H1 (cell line): ENCODE data around the gene TGFBR2. TPM values are rescaled to one million over a fixed set of nuclear protein-coding genes. Genes with fewer than 3 reads are reported as not detected.

Experiments
- CTCF ChIA-PET: fragments of 300-600 bp; sonication (Branson Sonifier 250); formaldehyde crosslinking; loops from one replicate; lab custom pipeline; 2021; ENCODE audit not compliant: partially characterized antibody; lab: Charles Lee
- POLR2A ChIA-PET: fragments of 300-600 bp; sonication (Branson Sonifier 250); formaldehyde crosslinking; loops from one replicate; lab custom pipeline; 2021; ENCODE audit warnings: inconsistent platforms; ENCODE audit not compliant: partially characterized antibody; lab: Charles Lee
- DNase-seq, 2 experiments: peaks; one replicate each; pipeline versions ENCODE4 v3.0.0 to v3.0.0-alpha.2; 2010 to 2022; ENCODE audit warnings: low spot score in 2 of 2, low read depth in 1 of 2, mixed read lengths in 1 of 2
- FAIRE-seq: peaks from 2 replicates; lab custom pipeline; 2011; peaks lifted over from hg19 to GRCh38; lab: Jason Lieb, UNC
- H2AFZ ChIP-seq: 2 replicates; pipeline ENCODE4 v1.8.1; 2012; ENCODE audit warnings: low read length, inconsistent platforms
- H2AK5ac ChIP-seq: 2 replicates; pipeline ENCODE4 v1.6.1; 2013; ENCODE audit warnings: low read depth, low read length
- H2BK120ac ChIP-seq: replicated peaks from 2 replicates; pipeline ENCODE3; 2013; ENCODE audit warnings: low read depth, low read length, inconsistent platforms
- H2BK12ac ChIP-seq: 2 replicates; pipeline ENCODE4 v1.6.1; 2013; ENCODE audit warnings: low read depth, low read length
- H2BK15ac ChIP-seq: 2 replicates; pipeline ENCODE4 v1.6.1; 2013; ENCODE audit warnings: low read length
- H2BK20ac ChIP-seq: 2 replicates; pipeline ENCODE4 v1.6.1; 2013; ENCODE audit warnings: low read length
- H2BK5ac ChIP-seq: 2 replicates; pipeline ENCODE4 v1.6.1; 2013; ENCODE audit warnings: low read depth, low read length
- H3K14ac ChIP-seq: 2 replicates; pipeline ENCODE4 v1.6.1; 2013; ENCODE audit warnings: inconsistent platforms; ENCODE audit not compliant: insufficient read length
- H3K18ac ChIP-seq: 2 replicates; pipeline ENCODE4 v1.6.1; 2013; ENCODE audit warnings: low read length; ENCODE audit errors: extremely low read depth
- H3K23ac ChIP-seq: 2 replicates; pipeline ENCODE4 v1.6.1; 2013; ENCODE audit warnings: inconsistent platforms; ENCODE audit not compliant: insufficient read length
- H3K23me2 ChIP-seq: 2 replicates; pipeline ENCODE4 v1.6.1; 2013; ENCODE audit warnings: low read depth, low read length
- H3K27ac ChIP-seq: 2 replicates; pipeline ENCODE4 v1.6.1; 2011; ENCODE audit warnings: low read depth, low read length, inconsistent platforms
- H3K27me3 ChIP-seq, 4 experiments: replicated peaks in 1 of 4; 1 replicate in 1 of 4; 2 replicates in 3 of 4; pipeline versions ENCODE4 v1.6.1 to v1.8.1; 2011 to 2013; ENCODE audit warnings: low read length in 3 of 4, mild to moderate bottlenecking in 3 of 4, inconsistent platforms in 2 of 4, mixed read lengths in 2 of 4, moderate library complexity in 1 of 4; ENCODE audit not compliant: control insufficient read depth in 3 of 4, insufficient read depth in 3 of 4; ENCODE audit errors: extremely low read depth in 1 of 4
- H3K36me3 ChIP-seq, 4 experiments: 2 replicates each; pipeline versions ENCODE4 v1.6.1 to v1.8.1; 2011 to 2013; ENCODE audit warnings: mild to moderate bottlenecking in 4 of 4, low read length in 3 of 4, moderate library complexity in 2 of 4, control low read depth in 1 of 4, inconsistent platforms in 1 of 4; ENCODE audit not compliant: insufficient read depth in 4 of 4, control insufficient read depth in 2 of 4
- H3K4ac ChIP-seq: replicated peaks from 2 replicates; pipeline ENCODE3; 2013; ENCODE audit warnings: low read length, low read depth, mixed read lengths, inconsistent platforms; ENCODE audit not compliant: insufficient read length
- H3K4me1 ChIP-seq, 4 experiments: replicated peaks in 1 of 4; 1 replicate in 1 of 4; 2 replicates in 3 of 4; pipeline versions ENCODE4 v1.6.1 to v1.8.1; 2011 to 2013; ENCODE audit warnings: low read length in 3 of 4, inconsistent platforms in 2 of 4, mixed read lengths in 1 of 4; ENCODE audit not compliant: insufficient read depth in 4 of 4, control insufficient read depth in 3 of 4
- H3K4me2 ChIP-seq, 2 experiments: 2 replicates each; pipeline versions ENCODE4 v1.6.1 to v1.8.1; 2011 to 2013; ENCODE audit warnings: low read depth in 2 of 2, low read length in 2 of 2, control low read depth in 1 of 2, inconsistent platforms in 1 of 2, mild to moderate bottlenecking in 1 of 2; ENCODE audit not compliant: insufficient read depth in 1 of 2
- H3K4me3 ChIP-seq, 4 experiments: fragments of 200-600, 300-600 bp in 1 of 4; sonication (generic), shearing (Covaris generic), sonication (Bioruptor Twin) in 1 of 4; 2 replicates each; pipeline versions ENCODE4 v1.5.1 to v1.8.1; 2011 to 2016; ENCODE audit warnings: low read length in 4 of 4, low read depth in 3 of 4, control low read depth in 2 of 4, inconsistent platforms in 2 of 4, mild to moderate bottlenecking in 2 of 4, mixed read lengths in 1 of 4, moderate library complexity in 1 of 4; ENCODE audit not compliant: insufficient read depth in 2 of 4; ENCODE audit errors: extremely low read depth in 1 of 4
- H3K56ac ChIP-seq: replicated peaks from 2 replicates; pipeline ENCODE3; 2013; ENCODE audit warnings: low read depth, mild to moderate bottlenecking, mixed read lengths, low read length, inconsistent platforms; ENCODE audit not compliant: insufficient read length
- H3K79me1 ChIP-seq: 2 replicates; pipeline ENCODE4 v1.6.1; 2013; ENCODE audit warnings: low read depth, low read length, control low read depth
- H3K79me2 ChIP-seq, 2 experiments: 2 replicates each; pipeline versions ENCODE4 v1.6.1 to v1.8.1; 2012 to 2013; ENCODE audit warnings: low read length in 2 of 2, mild to moderate bottlenecking in 2 of 2, inconsistent platforms in 1 of 2; ENCODE audit not compliant: insufficient read depth in 2 of 2, control insufficient read depth in 1 of 2
- H3K9ac ChIP-seq, 4 experiments: replicated peaks in 1 of 4; 1 replicate in 1 of 4; 2 replicates in 3 of 4; pipeline versions ENCODE4 v1.6.1 to v1.8.1; 2011 to 2013; ENCODE audit warnings: low read depth in 3 of 4, low read length in 3 of 4, control low read depth in 2 of 4, mild to moderate bottlenecking in 2 of 4, moderate library complexity in 2 of 4, inconsistent platforms in 1 of 4; ENCODE audit errors: extremely low read depth in 1 of 4
- H3K9me3 ChIP-seq, 2 experiments: 2 replicates each; pipeline versions ENCODE4 v1.6.1 to v1.8.1; 2012 to 2013; ENCODE audit warnings: mild to moderate bottlenecking in 2 of 2, moderate library complexity in 2 of 2, control low read depth in 1 of 2, inconsistent platforms in 1 of 2, low read depth in 1 of 2, low read length in 1 of 2, mixed read lengths in 1 of 2; ENCODE audit not compliant: insufficient read depth in 2 of 2
- H4K20me1 ChIP-seq, 2 experiments: replicated peaks in 1 of 2; 2 replicates each; pipeline versions ENCODE3 to v1.8.1; 2011 to 2013; ENCODE audit warnings: inconsistent platforms in 2 of 2, low read length in 2 of 2, mild to moderate bottlenecking in 1 of 2; ENCODE audit not compliant: insufficient read depth in 2 of 2, control insufficient read depth in 1 of 2
- H4K5ac ChIP-seq: 2 replicates; pipeline ENCODE4 v1.6.1; 2013; ENCODE audit warnings: low read length, low read depth, mixed read lengths, inconsistent platforms; ENCODE audit not compliant: insufficient read length
- H4K8ac ChIP-seq: 2 replicates; pipeline ENCODE4 v1.8.0; 2013; ENCODE audit warnings: mild to moderate bottlenecking, moderate library complexity, low read length, inconsistent platforms; ENCODE audit not compliant: insufficient read depth; ENCODE audit errors: extremely low read depth
- H4K91ac ChIP-seq: replicated peaks from 2 replicates; pipeline ENCODE3; 2013; ENCODE audit warnings: low read length, mixed read lengths, inconsistent platforms; ENCODE audit not compliant: insufficient read length
- ASH2L ChIP-seq: fragments of 200-600, 300-600 bp; sonication (generic); IDR thresholded peaks from one replicate; pipeline ENCODE4 v1.7.1; 2017; ENCODE audit warnings: low read length
- BCL11A ChIP-seq, 2 experiments: IDR thresholded peaks; one replicate each; pipeline ENCODE4 v1.6.1; 2011; ENCODE audit warnings: low read depth in 2 of 2, low read length in 2 of 2, mild to moderate bottlenecking in 2 of 2
- POU5F1 ChIP-seq: IDR thresholded peaks from 2 replicates; pipeline ENCODE4 v1.6.1; 2011; ENCODE audit warnings: low read depth, mild to moderate bottlenecking, low read length, moderate library complexity
- RBBP5 ChIP-seq: IDR thresholded peaks from 2 replicates; pipeline ENCODE4 v1.7.1; 2012; ENCODE audit warnings: low read depth, mild to moderate bottlenecking, inconsistent platforms, low read length, moderate library complexity, borderline replicate concordance
- TAF7 ChIP-seq: optimal IDR thresholded peaks from 2 replicates; pipeline ENCODE3; 2011; ENCODE audit warnings: low read depth, mild to moderate bottlenecking, inconsistent platforms, low read length, moderate library complexity, borderline replicate concordance
- WGBS, 2 experiments: shearing (Covaris generic) in 1 of 2; methylation state at CpG; one replicate each; pipeline versions ENCODE4 v1.1.6 to v1.1.7; 2013 to 2015; ENCODE audit warnings: low lambda C conversion rate in 2 of 2, mixed read lengths in 2 of 2, inconsistent platforms in 1 of 2, low coverage in 1 of 2, missing lambda C conversion rate in 1 of 2; ENCODE audit not compliant: insufficient replicate concordance in 2 of 2, insufficient coverage in 1 of 2, insufficient read length in 1 of 2; ENCODE audit errors: extremely low coverage in 1 of 2, missing lambda C conversion rate in 1 of 2; 5-methylcytosine and 5-hydroxymethylcytosine counted together
- polyA plus RNA-seq, 7 experiments: library from polyadenylated mRNA; depleted of rRNA in 3 of 7; stranded (reverse) in 5 of 7; unstranded in 2 of 7; fragments of >200 nt in 5 of 7; fragments of 200-250 nt in 2 of 7; gene quantifications; 1 replicate in 5 of 7; 2 replicates in 1 of 7; 4 replicates in 1 of 7; pipeline versions ENCODE4 v1.2.1 to v1.2.3, GENCODE V29; 2011 to 2013; ENCODE audit warnings: missing spikeins in 2 of 7, mixed read lengths in 2 of 7
- total RNA-seq: library from RNA; stranded (reverse); fragmentation: NEBNext Ultra II Directional; extraction: Animal tissue kit (Norgen Biotek cat#: 25700); gene quantifications from 2 replicates; pipeline ENCODE4 v1.2.1, GENCODE V29; 2021

The TGFBR2 gene
- total and polyA plus RNA-seq, 2 of the 8 experiments (the other 6 are each of a cell fraction or from before 2014, with no cell fraction given) = 4.2 to 7.4 TPM

DNA sequence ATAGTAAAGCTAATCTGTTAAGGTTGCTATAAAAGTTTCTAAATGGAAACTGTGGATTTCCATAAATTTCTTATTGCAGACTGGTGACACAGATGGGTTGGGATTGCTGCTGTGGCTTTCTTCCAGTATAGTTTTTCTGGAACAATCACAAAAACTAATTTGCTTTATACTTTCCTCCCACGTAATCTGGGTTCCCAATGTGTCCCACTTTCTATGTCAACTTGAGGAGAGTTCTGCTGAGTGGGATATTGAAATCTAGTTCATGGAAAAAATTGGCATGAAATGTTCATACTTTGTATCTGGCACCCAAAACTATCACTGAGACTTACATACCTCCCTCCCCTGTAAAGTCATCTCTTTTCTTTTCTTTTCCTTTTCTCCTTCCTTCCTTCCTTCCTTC is 126.8 kb downstream of the TGFBR2 start:
- ChIA-PET POLR2A (interaction anchor here (0.7 kb wide), 1 partner anchor 393 kb away, joined by 3 read pairs; no protein-coding TSS in a partner anchor), CTCF (interaction anchor here (0.7 to 1.6 kb wide), 4 partner anchors 13 to 542 kb away, joined by 3 to 5 read pairs (median 4); no protein-coding TSS in a partner anchor)
- Histone ChIP-seq H4K20me1 (no peaks in the 10 kb centered on the region), H3K27me3 (peaks cover 0 to under 1% (median 0%) of the 10 kb centered on the region in 4 experiments; a peak in 1 of 7 replicates), H3K4me1 (no peaks in the 10 kb centered on the region), H3K23ac (no peak overlapping the region), H3K27ac (no peak overlapping the region), H3K14ac (no peak overlapping the region), H3K79me1 (no peaks in the 10 kb centered on the region), H4K8ac (no peak overlapping the region), H3K4ac (no peak overlapping the region), H2AFZ (no peak overlapping the region), H2AK5ac (no peak overlapping the region), H2BK5ac (no peak overlapping the region), H2BK20ac (no peak overlapping the region), H3K4me3 (no peak overlapping the region), H4K5ac (no peak overlapping the region), H2BK15ac (no peak overlapping the region), H3K56ac (no peak overlapping the region), H2BK120ac (no peak overlapping the region), H3K9me3 (no peaks in the 10 kb centered on the region), H4K91ac (no peak overlapping the region), H3K79me2 (no peaks in the 10 kb centered on the region), H3K4me2 (no peak overlapping the region), H3K18ac (no peak overlapping the region), H3K36me3 (no peaks in the 10 kb centered on the region), H2BK12ac (no peak overlapping the region), H3K23me2 (no peaks in the 10 kb centered on the region), H3K9ac (no peak overlapping the region)
- TF ChIP-seq RBBP5 (no peak), ASH2L (no peak), TAF7 (no peak), POU5F1 (no peak), BCL11A (IDR thresholded peaks at IDR 0.05; ENCODE audit: low read depth in 2 of 2, low read length in 2 of 2) (no peak)
- 88% methylated on average over 1 of the region's 1 CpG; no CpG with 5 or more reads in 1 of the 2 experiments for WGBS, 2 experiments
- FAIRE-seq (no peak), DNase-seq (no peak)
